HuH-7 (cell line): ENCODE measurements around the gene ALPP.
"Not testable (repeated sequence)": the region's sequence is repeated elsewhere in the genome, so short reads cannot be mapped to it uniquely, and the experiment has no call there.

Experiments used
- DNase-seq: peaks from one replicate; pipeline ENCODE4 v3.0.0; 2011; ENCODE audit warnings: low spot score

The ALPP gene

DNA sequence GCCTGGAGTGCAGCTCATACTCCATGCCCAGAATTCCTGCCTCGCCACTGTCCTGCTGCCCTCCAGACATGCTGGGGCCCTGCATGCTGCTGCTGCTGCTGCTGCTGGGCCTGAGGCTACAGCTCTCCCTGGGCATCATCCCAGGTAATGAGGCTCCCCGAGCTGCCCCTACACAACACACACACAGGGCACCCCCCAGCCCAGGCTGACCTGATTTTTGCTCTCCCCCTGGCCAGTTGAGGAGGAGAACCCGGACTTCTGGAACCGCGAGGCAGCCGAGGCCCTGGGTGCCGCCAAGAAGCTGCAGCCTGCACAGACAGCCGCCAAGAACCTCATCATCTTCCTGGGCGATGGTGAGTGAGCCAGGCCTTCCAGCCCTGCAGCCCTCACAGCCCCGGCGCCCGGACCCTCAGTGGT, at the start of gene ALPP:
Gene ALPP, plus strand, starts transcription at position 17 of the 417 bp plus-strand sequence. Its CDS starts 52 bp downstream, at position 69.
- DNase-seq = not testable (repeated sequence)

- no peak for DNase-seq
Observed at GRCh38 chr2:232329716-232330067, 48.9 kb upstream of the ALPP start.

DNA sequence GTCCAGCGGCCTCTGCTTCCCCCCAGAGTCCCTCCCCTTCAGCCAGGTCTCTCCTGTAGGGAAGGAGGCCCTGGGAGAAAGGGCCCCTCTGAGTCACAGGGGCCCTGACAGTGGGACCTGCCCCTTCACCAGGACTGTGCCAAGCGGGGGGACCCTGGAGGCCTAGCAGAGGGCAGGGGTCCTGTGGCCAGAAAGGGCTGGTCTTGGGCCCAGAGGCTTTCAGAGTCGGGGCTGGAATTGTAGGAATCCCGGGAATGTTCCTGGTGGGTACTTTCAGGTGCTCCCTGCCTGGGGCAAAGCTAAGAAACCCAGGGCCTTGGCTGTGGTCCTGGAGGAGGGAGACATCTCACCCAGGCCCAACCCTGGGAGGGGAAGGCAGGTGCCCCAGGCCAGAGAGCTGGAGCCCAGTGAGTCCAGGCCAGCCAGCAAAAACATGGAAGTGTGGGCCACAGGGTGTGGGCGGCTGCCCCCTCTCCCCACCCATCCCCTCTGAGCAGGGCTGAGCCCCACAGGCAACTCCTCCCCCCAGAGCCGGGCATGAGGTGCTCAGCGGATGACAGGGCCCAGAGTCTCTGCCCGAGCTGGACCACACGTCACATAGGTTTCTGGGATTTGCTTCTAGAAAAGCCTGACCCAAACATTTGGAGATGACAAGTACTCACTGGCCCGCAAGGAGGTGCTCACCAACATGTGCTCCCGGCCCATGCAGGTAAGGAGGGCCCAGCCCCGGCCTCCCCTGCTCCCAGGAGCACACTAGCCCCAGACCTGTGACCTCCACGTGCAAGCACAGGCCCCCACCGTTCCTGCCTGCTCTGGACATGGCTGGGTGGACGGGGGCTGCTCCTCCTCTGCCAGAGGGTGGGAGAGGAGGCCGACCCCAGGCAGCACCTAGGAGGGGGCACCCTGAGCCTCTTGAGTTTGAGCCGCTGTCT, 48.2 kb upstream of the ALPP start:
- DNase-seq = no peak

DNA sequence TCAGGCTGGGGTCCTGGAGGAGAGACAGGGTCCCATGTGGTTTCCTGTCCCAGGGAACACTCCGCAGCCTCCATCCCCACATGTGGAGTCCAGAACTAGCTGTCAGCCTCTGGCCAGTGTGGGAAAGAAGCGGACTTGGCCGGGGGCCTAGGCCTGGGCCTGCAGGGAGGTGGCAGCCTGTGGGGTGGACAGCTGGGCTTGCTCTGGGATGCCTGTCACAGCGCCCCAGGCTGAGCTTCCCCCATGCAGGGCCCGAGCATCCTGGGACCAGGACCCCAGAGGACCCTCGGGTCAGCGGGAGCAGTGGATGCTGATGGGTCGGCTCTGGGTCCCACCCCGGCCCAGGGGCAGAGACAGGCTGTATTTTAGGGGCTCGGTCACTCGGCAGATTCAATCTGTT, 47.5 kb upstream of the ALPP start:
- not testable (repeated sequence) for DNase-seq

GRCh38 chr2:232331641-232332040, 46.9 kb upstream of the ALPP start:
- DNase-seq = not testable (repeated sequence)

DNA sequence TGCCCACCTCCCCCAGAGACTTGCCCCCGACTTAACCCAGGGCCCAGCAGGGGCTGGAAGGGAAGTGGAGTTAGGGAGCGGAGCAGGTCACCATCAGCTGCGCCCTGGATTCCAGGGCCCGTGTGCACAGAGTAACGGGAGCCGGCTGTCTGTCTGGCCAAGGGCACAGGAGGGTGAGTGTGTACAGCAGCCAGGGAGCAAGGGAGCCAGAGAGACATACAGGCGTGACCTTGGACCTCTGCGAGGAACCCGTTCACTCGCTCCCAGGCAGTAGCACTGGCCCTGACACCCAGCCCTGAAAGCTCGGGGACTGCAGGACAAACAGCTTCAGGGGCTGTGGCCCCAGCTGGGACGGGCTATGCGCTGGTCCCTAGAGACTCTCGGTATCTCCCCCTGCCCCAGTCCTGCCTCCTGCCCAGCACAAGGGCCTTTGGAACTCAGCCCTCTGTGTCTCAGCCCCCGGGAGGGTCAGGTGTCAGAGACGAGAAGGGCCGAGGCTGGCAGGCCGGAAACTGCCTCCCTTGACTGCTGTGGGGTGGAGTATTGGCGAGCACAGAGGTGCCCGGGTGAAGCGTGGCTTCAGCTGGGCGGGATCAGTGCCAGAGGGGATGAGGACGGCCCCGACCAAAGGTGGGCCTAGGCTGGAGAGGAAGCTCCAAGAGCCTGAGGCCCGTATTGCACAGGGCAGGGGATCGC, 46.2 kb upstream of the ALPP start:
- not testable (repeated sequence) for DNase-seq

- no peak for DNase-seq
Observed at GRCh38 chr2:232332940-232333259, 45.7 kb upstream of the ALPP start.

- peak; percentile 56 for DNase-seq
Observed at GRCh38 chr2:232333361-232334135, 45.0 kb upstream of the ALPP start.

DNA sequence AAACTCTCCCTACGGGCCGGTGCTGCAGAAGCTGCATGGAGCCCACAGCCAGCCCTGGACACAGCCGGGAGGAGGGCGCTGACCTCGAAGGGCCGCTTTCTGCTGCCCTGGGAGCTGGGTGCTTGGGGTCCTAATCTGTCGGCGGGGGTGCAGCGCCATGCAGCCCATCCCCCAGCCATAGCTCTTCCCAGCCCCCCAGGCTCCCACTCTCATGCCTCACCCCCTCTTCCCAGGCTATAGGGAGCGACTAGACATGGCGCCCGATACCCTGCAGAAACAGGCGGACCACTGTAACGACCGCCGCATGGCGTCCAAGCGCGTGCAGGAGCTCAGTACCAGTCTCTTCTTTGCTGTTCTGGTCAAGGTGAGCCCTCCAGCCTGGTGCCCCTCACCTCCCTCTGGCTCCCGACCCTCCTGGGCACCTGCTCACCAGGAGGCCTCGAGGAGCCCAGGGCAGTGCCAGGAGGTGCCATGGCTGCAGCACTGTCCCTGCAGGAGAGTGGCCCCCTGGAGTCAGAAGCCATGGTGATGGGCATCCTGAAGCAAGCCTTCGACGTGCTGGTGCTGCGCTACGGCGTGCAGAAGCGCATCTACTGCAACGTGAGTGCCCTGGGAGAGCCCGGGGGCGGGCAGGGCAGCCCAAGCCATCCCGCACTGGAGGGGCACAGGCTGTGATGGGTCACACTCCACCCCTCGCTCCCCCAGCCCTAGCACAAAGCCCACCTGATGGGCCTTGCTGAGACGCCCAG, 44.2 kb upstream of the ALPP start:
- DNase-seq = not testable (repeated sequence)

DNA sequence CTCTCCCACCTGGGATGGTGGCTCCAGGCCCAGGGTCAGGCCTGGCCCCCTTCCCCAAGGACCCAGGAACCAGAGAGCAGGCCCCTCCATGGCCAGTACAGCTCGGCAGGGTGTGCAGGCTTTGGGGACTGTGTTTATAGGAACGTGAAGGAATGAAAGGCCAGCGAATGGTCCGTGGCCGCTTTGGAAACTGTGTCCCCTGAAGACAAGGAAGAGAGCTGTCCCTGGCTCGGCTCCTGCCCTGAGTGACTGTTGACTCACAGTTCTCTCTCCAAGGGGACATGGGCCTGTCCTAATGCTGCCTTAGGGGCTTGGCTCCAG, 43.7 kb upstream of the ALPP start:
- DNase-seq = not testable (repeated sequence)

DNA sequence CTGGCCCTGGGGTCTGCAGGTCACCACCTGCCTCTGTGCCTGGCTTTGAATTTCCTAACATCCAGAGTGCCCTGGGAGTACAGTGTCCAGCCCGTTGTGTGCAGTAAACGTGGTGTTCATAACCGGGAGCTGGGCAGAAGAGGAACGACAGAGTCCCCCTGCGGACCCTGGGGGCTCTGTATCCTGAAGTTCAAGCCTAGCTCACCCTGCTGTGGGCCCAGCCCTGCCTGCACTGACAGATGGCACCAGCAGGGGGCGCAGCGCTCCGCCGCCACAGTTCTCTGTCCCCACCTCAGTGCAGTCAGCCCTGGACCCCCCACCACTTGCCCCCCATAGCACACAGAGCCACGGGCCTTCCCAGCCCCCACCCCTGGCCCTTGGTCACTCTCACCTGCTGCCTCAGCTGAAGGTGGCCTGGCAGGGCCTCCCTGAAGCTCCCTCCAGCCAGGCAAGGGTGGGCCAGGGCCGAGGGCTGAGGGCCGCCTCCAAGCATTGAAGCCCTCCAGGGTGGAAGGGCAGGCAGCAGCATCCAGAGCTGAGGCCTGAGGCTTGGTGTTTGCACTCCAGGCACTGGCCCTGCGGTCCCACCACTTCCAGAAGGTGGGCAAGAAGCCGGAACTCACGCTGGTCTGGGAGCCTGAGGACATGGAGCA, 43.2 kb upstream of the ALPP start:
- DNase-seq = not testable (repeated sequence)

DNA sequence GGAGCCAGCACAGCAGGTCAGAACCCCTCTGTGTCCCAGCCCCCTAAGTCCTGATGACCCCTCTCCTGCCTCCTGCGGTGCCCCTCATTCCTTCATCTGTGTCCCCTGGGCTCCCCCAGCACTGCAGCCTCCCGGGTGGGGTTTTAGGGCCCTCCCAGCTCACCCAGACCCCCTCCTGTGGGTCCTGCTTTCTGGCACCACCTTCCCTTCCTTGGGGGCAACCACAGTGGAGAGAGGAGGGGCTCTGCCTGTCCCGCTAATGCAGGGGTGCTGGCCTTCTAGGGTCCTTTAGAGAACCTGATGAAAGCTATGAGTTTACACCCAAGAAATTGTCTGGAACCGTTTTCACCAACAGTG, 42.7 kb upstream of the ALPP start:
- DNase-seq = no peak

- no peak for DNase-seq
Observed at GRCh38 chr2:232336241-232336736, 42.3 kb upstream of the ALPP start.

- no peak for DNase-seq
Observed at GRCh38 chr2:232336981-232337720, 41.4 kb upstream of the ALPP start.

DNA sequence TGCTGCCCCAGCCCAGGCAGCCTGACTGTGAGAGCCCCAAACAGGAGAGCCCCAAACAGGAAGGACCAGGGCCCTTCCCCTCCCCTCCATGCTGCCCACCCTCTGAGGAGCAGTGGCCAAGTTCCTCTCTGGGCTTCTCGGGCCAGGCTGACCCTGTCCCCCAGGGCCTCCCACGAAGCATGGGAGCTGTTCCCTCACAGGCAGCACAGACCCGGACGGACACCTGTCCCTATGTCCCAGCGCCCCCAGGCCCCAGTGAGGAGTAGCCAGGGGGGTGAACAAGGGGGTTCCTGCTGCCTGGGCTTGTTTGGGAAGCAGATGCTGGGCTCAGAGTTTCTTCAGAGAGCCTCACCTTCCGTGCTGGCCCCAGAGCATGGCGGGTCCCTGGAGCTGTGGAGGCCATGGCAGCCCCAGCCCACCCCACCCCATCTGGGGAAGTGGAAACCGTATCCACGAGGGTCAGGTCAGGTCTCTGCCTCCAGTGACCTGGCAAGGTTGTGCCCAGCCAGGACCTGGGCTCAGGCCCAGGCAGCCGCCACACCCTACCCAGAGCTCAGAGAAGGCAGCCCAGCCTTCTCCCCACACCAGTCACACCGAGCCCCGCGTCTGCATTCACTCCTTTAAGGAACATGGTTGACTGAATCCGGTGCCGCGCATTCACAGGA, 40.3 kb upstream of the ALPP start:
- DNase-seq = not testable (repeated sequence)

DNA sequence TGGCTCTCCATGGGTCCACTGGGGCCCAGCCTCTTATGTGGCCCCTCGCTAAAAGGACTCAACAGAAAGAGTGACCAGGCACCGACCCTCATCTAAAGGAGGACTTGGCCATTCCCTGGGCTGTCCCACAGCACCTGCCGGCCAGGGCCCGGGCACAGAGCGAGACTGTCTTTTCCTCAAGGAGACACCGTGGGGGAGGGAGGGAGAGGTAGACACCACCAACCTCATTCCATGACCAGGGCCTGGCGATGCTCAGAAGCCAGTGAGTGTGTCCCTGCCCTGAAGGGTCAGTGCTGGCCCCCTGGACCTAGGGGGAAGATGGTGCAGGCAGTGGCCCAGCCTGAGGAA, 39.8 kb upstream of the ALPP start:
- DNase-seq = no peak

GRCh38 chr2:232339121-232340081, 39.1 kb upstream of the ALPP start:
- no peak for DNase-seq

DNA sequence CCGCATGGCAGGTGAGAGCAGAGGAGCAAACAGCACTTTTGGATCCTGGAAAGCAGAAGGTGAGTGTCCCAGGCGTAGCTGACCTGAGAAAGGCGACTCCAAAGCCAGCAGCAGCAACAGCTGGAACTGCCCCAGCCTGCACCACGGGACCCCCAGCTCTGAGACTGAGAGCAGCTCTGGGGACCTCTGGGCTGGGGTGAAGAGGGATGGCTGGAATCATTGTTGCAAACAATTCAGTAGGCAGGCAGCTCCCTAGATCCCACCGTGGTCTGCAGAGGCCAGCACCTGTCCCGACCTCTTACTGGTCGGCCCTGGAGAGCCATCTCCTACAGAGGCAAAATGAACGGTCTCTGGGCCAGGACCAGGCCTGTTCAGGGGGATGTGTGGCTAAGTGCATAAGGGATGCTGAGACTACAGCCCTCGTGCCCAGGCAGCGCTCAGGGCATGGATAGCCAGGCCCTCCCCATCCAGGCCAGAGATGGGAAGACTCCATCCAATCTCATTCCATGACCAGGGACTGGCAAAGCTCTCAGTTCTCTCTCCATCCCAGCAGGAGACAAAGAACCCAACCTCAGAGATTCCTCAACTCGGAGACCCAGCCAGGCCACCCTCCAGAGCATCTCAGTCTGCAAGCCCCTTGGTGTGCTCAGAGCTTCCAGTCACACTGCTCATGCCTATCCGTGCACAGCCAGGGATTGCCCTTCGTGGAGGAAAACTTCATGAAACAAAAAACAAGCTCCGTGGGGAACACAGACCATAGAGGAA, 38.2 kb upstream of the ALPP start:
- no peak for DNase-seq
